Mucosa of descending colon (tissue), 3 donors: Measurements from ENCODE around the gene PLA2G2C. TPM values are rescaled to one million over a fixed set of nuclear protein-coding genes. Genes with fewer than 3 reads are reported as not detected.

ENCODE experiments used
- ATAC-seq: fragments of 200-7000 bp; cut with Tn5 transposase; one replicate; pipeline ENCODE4 v1.9.1; 2020; ENCODE audit warnings: mild to moderate bottlenecking, moderate library complexity
- DNase-seq, 3 donors: peaks; one replicate each; pipeline ENCODE4 v3.0.0-alpha.2; 2020
- H3K36me3 ChIP-seq: fragments of 200-600 bp; one replicate; pipeline ENCODE4 v1.8.0; 2021; ENCODE audit warnings: low read depth, mild to moderate bottlenecking
- H3K4me1 ChIP-seq: fragments of 200-600 bp; one replicate; pipeline ENCODE4 v1.8.0; 2021; ENCODE audit warnings: low read depth, mild to moderate bottlenecking
- H3K4me3 ChIP-seq: fragments of 200-600 bp; one replicate; pipeline ENCODE4 v1.8.0; 2021; ENCODE audit warnings: mild to moderate bottlenecking
- H3K9me3 ChIP-seq: fragments of 200-600 bp; one replicate; pipeline ENCODE4 v1.8.0; 2021; ENCODE audit warnings: mild to moderate bottlenecking
- CTCF ChIP-seq: fragments of 200-600 bp; IDR thresholded peaks from one replicate; pipeline ENCODE4 v1.8.0; 2022; ENCODE audit warnings: antibody characterized with exemption, mild to moderate bottlenecking
- intact Hi-C, 2 donors: fragments of 100-400 bp; cut with DNase I in 1 of 2; cut with micrococcal nuclease in 1 of 2; formaldehyde crosslinking; loops; one replicate each; pipeline versions ENCODE4 v1.11.0 to v1.11.1; 2022; cut with DNase I, micrococcal nuclease
- total RNA-seq, 3 donors: library from RNA; stranded (reverse); fragmentation: NEBNext Ultra II Directional in 2 of 3; extraction: Animal tissue kit (Norgen Biotek cat#: 25700) in 2 of 3; gene quantifications; one replicate each; pipeline versions ENCODE4 v1.2.1 to v1.2.4, GENCODE V29; 2021 to 2023
- donor health status: DM: no; HTN: no; CAD: no; lungs with moderate emphysema.
- donor health status: DM: no; HTN: no; CAD: no.
- donor health status: DM: no; HTN: yes; CAD: no.

Gene PLA2G2C
- total RNA-seq, 3 donors from 2014 or later = 0.55 to 2.1 TPM; not detected in 1

- no peak for DNase-seq
- Histone ChIP-seq H3K36me3 (no peaks in the 10 kb centered on the region), H3K4me1 (peaks cover 7% of the 10 kb centered on the region), H3K4me3 (no peak overlapping the region), H3K9me3 (no peaks in the 10 kb centered on the region)
- no peak for TF ChIP-seq CTCF
- intact Hi-C loops = loop anchor here (2.0 to 10.0 kb wide), 3 partner anchors 176 to 236 kb away; partner anchors contain the start of gene PLA2G2A (in 1 of the 2)
- no peak for ATAC-seq
These were observed 35.3 kb downstream of the PLA2G2C start for GRCh38 chr1:20150969-20151368.

- Histone ChIP-seq H3K9me3 (no peaks in the 10 kb centered on the region), H3K4me1 (peaks cover 7% of the 10 kb centered on the region), H3K36me3 (no peaks in the 10 kb centered on the region), H3K4me3 (no peak overlapping the region)
- no peak for TF ChIP-seq CTCF
- DNase-seq = no peak
- intact Hi-C loops = loop anchor here (2.0 to 10.0 kb wide), 3 partner anchors 176 to 236 kb away; partner anchors contain the start of gene PLA2G2A (in 1 of the 2)
- no peak for ATAC-seq
These were observed 36.0 kb downstream of the PLA2G2C start for GRCh38 chr1:20150326-20150705.

- ATAC-seq = no peak
- Histone ChIP-seq H3K4me1 (peaks cover 7% of the 10 kb centered on the region), H3K9me3 (no peaks in the 10 kb centered on the region), H3K4me3 (no peak overlapping the region), H3K36me3 (no peaks in the 10 kb centered on the region)
- no peak for TF ChIP-seq CTCF
- no peak for DNase-seq
- intact Hi-C loops = loop anchor here (2.0 to 10.0 kb wide), 4 partner anchors 47 to 235 kb away; partner anchors contain the start of gene PLA2G2A (in 1 of the 2)
These were observed 36.6 kb downstream of the PLA2G2C start for GRCh38 chr1:20149601-20150325.

GRCh38 chr1:20148571-20149500 lies 37.5 kb downstream of the PLA2G2C start:
- DNase-seq = no peak
- TF ChIP-seq CTCF = no peak
- Histone ChIP-seq H3K4me1 (peaks cover 7% of the 10 kb centered on the region), H3K9me3 (no peaks in the 10 kb centered on the region), H3K4me3 (no peak overlapping the region), H3K36me3 (no peaks in the 10 kb centered on the region)
- intact Hi-C loops = loop anchor here in 1 of 2 donors (5.0 kb wide), 1 partner anchor 47 kb away; no protein-coding TSS in a partner anchor
- no peak for ATAC-seq

- Histone ChIP-seq H3K36me3 (no peaks in the 10 kb centered on the region), H3K4me1 (peaks cover 7% of the 10 kb centered on the region), H3K4me3 (no peak overlapping the region), H3K9me3 (no peaks in the 10 kb centered on the region)
- DNase-seq = no peak
- TF ChIP-seq CTCF = no peak
- ATAC-seq = no peak
- intact Hi-C loops = loop anchor here in 1 of 2 donors (5.0 kb wide), 1 partner anchor 46 kb away; no protein-coding TSS in a partner anchor
These were observed 38.3 kb downstream of the PLA2G2C start for GRCh38 chr1:20147846-20148570.
